ENCODE measurements around the gene ASGR1.

Gene ASGR1

GRCh38 chr17:7220593-7221277 is 41.6 kb upstream of the ASGR1 start:
- Histone ChIP-seq H3K27ac (peak overlapping the region; percentile 94), H3K4me3 (ENCODE audit: low read depth, low read length) (peak overlapping the region; percentile 75), H3K27me3 (ENCODE audit: insufficient read depth, low read depth, severe bottlenecking) (no peaks in the 10 kb centered on the region), H3K9me3 (ENCODE audit: severe bottlenecking) (no peaks in the 10 kb centered on the region), H3K36me3 (peaks cover 52% of the 10 kb centered on the region)
- TF ChIP-seq CTCF (IDR thresholded peaks at IDR 0.05; ENCODE audit: low read depth, low read length): peak; percentile 64
- peak; percentile 80 for DNase-seq

DNA sequence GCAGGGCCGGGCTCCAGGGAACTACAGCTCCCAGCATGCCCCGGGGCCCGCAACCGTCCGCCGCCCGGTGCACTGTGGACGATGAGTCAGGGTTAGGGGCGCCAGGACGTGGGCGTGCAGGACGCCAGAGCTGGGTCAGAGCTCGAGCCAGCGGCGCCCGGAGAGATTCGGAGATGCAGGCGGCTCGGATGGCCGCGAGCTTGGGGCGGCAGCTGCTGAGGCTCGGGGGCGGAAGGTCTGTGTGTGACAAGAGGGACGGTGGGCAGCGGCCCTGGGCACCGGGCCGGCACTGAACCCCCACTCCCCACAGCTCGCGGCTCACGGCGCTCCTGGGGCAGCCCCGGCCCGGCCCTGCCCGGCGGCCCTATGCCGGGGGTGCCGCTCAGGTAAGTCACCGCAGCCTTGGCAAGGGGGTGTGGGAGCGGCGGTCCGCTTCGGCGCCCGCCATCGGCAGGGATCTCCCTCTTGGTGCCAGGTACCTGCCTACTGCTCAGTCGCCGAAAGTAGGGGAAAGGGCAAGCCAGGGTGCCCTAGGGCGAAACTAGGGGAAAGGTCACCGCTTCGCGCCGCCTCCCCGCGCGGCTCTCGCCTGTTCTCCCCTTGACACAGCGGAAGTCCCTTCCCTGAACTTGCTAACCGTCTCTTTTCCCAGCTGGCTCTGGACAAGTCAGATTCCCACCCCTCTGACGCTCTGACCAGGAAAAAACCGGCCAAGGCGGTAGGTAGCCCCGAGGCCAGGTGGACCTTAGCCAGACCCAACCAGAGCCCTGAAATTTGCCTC is 40.8 kb upstream of the ASGR1 start, which contains the start of the genes ACADVL and DLG4:
Gene ACADVL (plus strand): TSS at position 127 of the 781 bp plus-strand sequence. CDS start 47 bp downstream, at position 174.
Gene DLG4 (minus strand): TSS at position 25 of the 781 bp plus-strand sequence.
- TF ChIP-seq CTCF (IDR thresholded peaks at IDR 0.05; ENCODE audit: low read depth, low read length): no peak
- peak within 1 kb of the TSS; percentile 75 for H3K4me3 ChIP-seq (ENCODE audit: low read depth, low read length)
- peak; percentile 90 for DNase-seq
- no peaks in the 10 kb centered on the region for H3K27me3 ChIP-seq (ENCODE audit: insufficient read depth, low read depth, severe bottlenecking)
- H3K27ac ChIP-seq: peak within 1 kb of the TSS; percentile 94
- no peaks in the 10 kb centered on the region for H3K9me3 ChIP-seq (ENCODE audit: severe bottlenecking)
- peaks cover 44% of the 10 kb centered on the region for H3K36me3 ChIP-seq

GRCh38 chr17:7219229-7219811 is 40.1 kb upstream of the ASGR1 start:
- H3K27me3 ChIP-seq (ENCODE audit: insufficient read depth, low read depth, severe bottlenecking): no peaks in the 10 kb centered on the region
- DNase-seq: no peak
- TF ChIP-seq CTCF (IDR thresholded peaks at IDR 0.05; ENCODE audit: low read depth, low read length): no peak
- H3K36me3 ChIP-seq: peaks cover 39% of the 10 kb centered on the region
- H3K27ac ChIP-seq: peak overlapping the region; percentile 94
- no peaks in the 10 kb centered on the region for H3K9me3 ChIP-seq (ENCODE audit: severe bottlenecking)
- H3K4me3 ChIP-seq (ENCODE audit: low read depth, low read length): peak overlapping the region; percentile 75

GRCh38 chr17:7218758-7219157 is 39.6 kb upstream of the ASGR1 start:
- DNase-seq: peak; percentile 87
- Histone ChIP-seq H3K4me3 (ENCODE audit: low read depth, low read length) (peak overlapping the region; percentile 75), H3K27me3 (ENCODE audit: insufficient read depth, low read depth, severe bottlenecking) (no peaks in the 10 kb centered on the region), H3K9me3 (ENCODE audit: severe bottlenecking) (no peaks in the 10 kb centered on the region), H3K36me3 (peaks cover 34% of the 10 kb centered on the region), H3K27ac (peak overlapping the region; percentile 94)
- no peak for TF ChIP-seq CTCF (IDR thresholded peaks at IDR 0.05; ENCODE audit: low read depth, low read length)

DNA sequence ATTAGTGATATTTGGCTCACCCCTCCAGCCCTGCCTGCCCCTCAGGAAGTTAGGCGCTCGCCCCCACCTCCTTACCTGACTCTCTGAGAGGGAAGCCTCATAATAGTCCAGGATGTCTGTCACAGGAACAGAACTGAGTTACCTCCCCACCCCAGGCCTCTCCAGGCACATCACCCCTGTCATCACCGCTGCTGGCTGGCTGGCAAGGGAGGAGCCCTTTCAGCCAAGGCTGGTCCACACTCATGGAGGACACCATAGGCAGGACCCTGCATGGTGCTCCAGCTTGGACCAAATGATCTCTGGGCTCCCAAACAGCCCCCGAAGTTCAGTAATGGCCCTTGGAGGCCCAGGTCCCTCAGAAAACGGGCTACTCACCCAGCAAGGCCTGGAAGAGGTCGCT is 39.0 kb upstream of the ASGR1 start:
- peak overlapping the region; percentile 94 for H3K27ac ChIP-seq
- no peaks in the 10 kb centered on the region for H3K9me3 ChIP-seq (ENCODE audit: severe bottlenecking)
- no peaks in the 10 kb centered on the region for H3K27me3 ChIP-seq (ENCODE audit: insufficient read depth, low read depth, severe bottlenecking)
- no peak for DNase-seq
- TF ChIP-seq CTCF (IDR thresholded peaks at IDR 0.05; ENCODE audit: low read depth, low read length): no peak
- peaks cover 28% of the 10 kb centered on the region for H3K36me3 ChIP-seq
- H3K4me3 ChIP-seq (ENCODE audit: low read depth, low read length): peak overlapping the region; percentile 75

Data from WERI-Rb-1 (cell line).